Keratinocyte (primary cell): ENCODE measurements around the gene ATL2.

Source experiments
- EZH2 ChIP-seq: IDR thresholded peaks from one replicate; pipeline ENCODE4 v1.6.1; 2012; ENCODE audit warnings: inconsistent platforms, mild to moderate bottlenecking, low read length, moderate library complexity
- TF ChIP-seq, protein P1 (sequence below), 3 experiments: IDR thresholded peaks in 1 of 3; conservative IDR thresholded peaks in 1 of 3; optimal IDR thresholded peaks in 1 of 3; 2 replicates in 2 of 3; 3 replicates in 1 of 3; pipeline versions ENCODE3 to v1.5.1; 2011; ENCODE audit warnings: low read length in 3 of 3, mild to moderate bottlenecking in 3 of 3, moderate library complexity in 2 of 3, control low read depth in 1 of 3, inconsistent platforms in 1 of 3; ENCODE audit not compliant: insufficient read depth in 2 of 3; ENCODE audit errors: extremely low read depth in 1 of 3

DNA sequence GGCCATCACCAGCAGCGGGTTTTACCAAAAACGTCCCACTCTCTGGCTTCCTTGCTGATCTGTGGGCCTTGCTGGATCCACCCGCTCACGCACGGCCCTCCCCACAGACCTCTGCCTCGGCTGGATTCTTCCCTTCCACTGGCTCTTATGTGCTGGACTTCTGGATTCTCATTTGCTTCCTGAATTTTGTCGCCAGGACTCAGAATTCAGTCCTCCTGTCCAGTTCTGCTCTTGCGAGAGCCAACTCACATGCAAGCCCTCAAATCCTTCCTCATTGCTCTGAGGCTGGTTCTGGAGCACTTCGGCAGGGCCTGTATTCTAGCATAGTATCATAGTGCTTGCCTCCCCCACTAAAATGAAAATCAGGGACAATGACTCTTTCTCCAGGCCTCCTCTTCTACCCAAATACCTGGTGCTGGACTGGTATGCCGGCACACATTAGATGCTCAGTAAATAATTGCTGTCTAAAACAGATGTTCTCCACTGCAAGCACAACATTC lies 115.5 kb downstream of the ATL2 start:
- no peak for TF ChIP-seq EZH2
- TF ChIP-seq, protein P1, sequence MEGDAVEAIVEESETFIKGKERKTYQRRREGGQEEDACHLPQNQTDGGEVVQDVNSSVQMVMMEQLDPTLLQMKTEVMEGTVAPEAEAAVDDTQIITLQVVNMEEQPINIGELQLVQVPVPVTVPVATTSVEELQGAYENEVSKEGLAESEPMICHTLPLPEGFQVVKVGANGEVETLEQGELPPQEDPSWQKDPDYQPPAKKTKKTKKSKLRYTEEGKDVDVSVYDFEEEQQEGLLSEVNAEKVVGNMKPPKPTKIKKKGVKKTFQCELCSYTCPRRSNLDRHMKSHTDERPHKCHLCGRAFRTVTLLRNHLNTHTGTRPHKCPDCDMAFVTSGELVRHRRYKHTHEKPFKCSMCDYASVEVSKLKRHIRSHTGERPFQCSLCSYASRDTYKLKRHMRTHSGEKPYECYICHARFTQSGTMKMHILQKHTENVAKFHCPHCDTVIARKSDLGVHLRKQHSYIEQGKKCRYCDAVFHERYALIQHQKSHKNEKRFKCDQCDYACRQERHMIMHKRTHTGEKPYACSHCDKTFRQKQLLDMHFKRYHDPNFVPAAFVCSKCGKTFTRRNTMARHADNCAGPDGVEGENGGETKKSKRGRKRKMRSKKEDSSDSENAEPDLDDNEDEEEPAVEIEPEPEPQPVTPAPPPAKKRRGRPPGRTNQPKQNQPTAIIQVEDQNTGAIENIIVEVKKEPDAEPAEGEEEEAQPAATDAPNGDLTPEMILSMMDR (optimal IDR thresholded peaks at IDR 0.05 in 1 of 3, IDR thresholded peaks at IDR 0.05 in 1 of 3, conservative IDR thresholded peaks at IDR 0.05 in 1 of 3; ENCODE audit: extremely low read depth in 1 of 3, insufficient read depth in 2 of 3, low read length in 3 of 3) = no peak
